Vagina (tissue), 2 donors: ENCODE measurements around the gene ATP11B.

Experiments
- POLR2A ChIP-seq, 2 donors: fragments of 450-650 bp; IDR thresholded peaks; one replicate each; pipeline ENCODE4 v1.6.1; 2017; ENCODE audit warnings: antibody characterized with exemption in 2 of 2, mild to moderate bottlenecking in 2 of 2, moderate library complexity in 2 of 2
- POLR2AphosphoS5 ChIP-seq, 2 donors: sonication (generic); formaldehyde crosslinking; IDR thresholded peaks; one replicate each; pipeline ENCODE4 v1.9.0; 2017; ENCODE audit warnings: antibody characterized with exemption in 2 of 2, mild to moderate bottlenecking in 2 of 2, low read depth in 1 of 2; ENCODE audit not compliant: insufficient read depth in 1 of 2

- TF ChIP-seq POLR2A (IDR thresholded peaks at IDR 0.05) (no peak), POLR2AphosphoS5 (IDR thresholded peaks at IDR 0.05; ENCODE audit: insufficient read depth in 1 of 2, low read depth in 1 of 2) (no peak)
These were observed 2.7 kb upstream of the ATP11B start for GRCh38 chr3:182790612-182791011.
